ENCODE data around the gene ZNF469.

DNA sequence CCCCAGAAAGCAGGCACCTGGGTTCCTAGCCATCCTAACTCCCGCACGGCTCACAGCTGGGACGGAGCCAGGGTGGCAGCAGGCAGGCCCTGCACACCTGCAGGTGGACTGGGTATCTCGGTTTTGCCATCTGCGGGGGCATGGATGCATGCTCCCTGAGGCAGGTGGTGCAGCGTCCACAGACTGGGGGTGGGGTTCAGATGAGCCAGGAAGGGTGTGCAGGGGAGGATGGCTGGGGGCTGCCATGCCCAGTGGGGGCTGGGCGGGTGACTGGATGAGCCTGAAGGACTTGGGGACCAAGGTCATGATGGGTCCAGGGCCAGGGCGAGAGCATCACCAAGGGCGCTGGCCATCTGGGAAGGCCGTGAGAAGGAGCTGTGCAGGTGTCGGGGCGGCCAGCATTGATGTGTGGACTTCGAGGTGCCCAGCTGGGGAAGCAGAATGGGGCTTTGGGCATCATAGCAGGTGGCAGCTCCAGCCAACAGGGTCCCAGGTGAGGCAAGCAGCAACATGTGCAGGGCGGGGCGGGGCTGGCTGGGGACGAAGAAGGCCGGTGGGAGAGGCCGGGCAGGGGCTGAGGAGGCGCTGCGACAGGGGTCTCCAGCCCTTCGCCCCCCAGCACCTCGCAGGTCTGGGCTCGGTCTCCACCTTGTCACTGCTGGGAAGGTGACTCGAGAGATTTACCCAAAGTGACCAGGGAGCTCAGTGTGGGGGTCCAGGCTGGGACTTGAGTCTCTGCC lies 41.0 kb upstream of the ZNF469 start:
- TF ChIP-seq, protein P1, sequence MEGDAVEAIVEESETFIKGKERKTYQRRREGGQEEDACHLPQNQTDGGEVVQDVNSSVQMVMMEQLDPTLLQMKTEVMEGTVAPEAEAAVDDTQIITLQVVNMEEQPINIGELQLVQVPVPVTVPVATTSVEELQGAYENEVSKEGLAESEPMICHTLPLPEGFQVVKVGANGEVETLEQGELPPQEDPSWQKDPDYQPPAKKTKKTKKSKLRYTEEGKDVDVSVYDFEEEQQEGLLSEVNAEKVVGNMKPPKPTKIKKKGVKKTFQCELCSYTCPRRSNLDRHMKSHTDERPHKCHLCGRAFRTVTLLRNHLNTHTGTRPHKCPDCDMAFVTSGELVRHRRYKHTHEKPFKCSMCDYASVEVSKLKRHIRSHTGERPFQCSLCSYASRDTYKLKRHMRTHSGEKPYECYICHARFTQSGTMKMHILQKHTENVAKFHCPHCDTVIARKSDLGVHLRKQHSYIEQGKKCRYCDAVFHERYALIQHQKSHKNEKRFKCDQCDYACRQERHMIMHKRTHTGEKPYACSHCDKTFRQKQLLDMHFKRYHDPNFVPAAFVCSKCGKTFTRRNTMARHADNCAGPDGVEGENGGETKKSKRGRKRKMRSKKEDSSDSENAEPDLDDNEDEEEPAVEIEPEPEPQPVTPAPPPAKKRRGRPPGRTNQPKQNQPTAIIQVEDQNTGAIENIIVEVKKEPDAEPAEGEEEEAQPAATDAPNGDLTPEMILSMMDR (IDR thresholded peaks at IDR 0.05) = no peak
- no peak for TF ChIP-seq POLR2A (IDR thresholded peaks at IDR 0.05)

Measured in heart left ventricle (tissue), 13 donors.